Measurements from ENCODE around the gene EIF4E3.

The EIF4E3 gene

GRCh38 chr3:71725271-71725991 is at the start of gene EIF4E3:
TSS of gene EIF4E3 (minus strand) at chr3:71725402. CDS start at chr3:71725367, 35 bp downstream.
- peak; percentile 66 for DNase-seq

- DNase-seq = no peak
Measured at GRCh38 chr3:71771884-71772283, 46.7 kb upstream of the EIF4E3 start.

- DNase-seq = no peak
Measured at GRCh38 chr3:71771126-71771525, 45.9 kb upstream of the EIF4E3 start.

GRCh38 chr3:71763426-71763825 is 38.2 kb upstream of the EIF4E3 start:
- DNase-seq = no peak

- no peak for DNase-seq
Measured at GRCh38 chr3:71760140-71760539, 34.9 kb upstream of the EIF4E3 start.

GRCh38 chr3:71759401-71759800 is 34.2 kb upstream of the EIF4E3 start:
- no peak for DNase-seq

- no peak for DNase-seq
Measured at GRCh38 chr3:71758091-71758490, 32.9 kb upstream of the EIF4E3 start.

GRCh38 chr3:71754610-71755253 is 29.5 kb upstream of the EIF4E3 start:
- peak; percentile 57 for DNase-seq

GRCh38 chr3:71753701-71754609 is 28.8 kb upstream of the EIF4E3 start, which contains the start of gene GPR27:
TSS of gene GPR27 (plus strand) at chr3:71753855. CDS start at chr3:71754050, 195 bp downstream.
- DNase-seq = peak; percentile 77

- no peak for DNase-seq
Measured at GRCh38 chr3:71752831-71753700, 27.9 kb upstream of the EIF4E3 start.

GRCh38 chr3:71751602-71752001 is 26.4 kb upstream of the EIF4E3 start:
- DNase-seq = no peak

- DNase-seq = no peak
Measured at GRCh38 chr3:71744738-71745137, 19.5 kb upstream of the EIF4E3 start.

GRCh38 chr3:71742621-71743020 is 17.4 kb upstream of the EIF4E3 start:
- no peak for DNase-seq

- no peak for DNase-seq
Measured at GRCh38 chr3:71734881-71735280, 9.7 kb upstream of the EIF4E3 start.

- no peak for DNase-seq
Measured at GRCh38 chr3:71733319-71733718, 8.1 kb upstream of the EIF4E3 start.

- DNase-seq = no peak
Measured at GRCh38 chr3:71732637-71733036, 7.4 kb upstream of the EIF4E3 start.

GRCh38 chr3:71728632-71729342 is 3.6 kb upstream of the EIF4E3 start:
- DNase-seq = no peak

- no peak for DNase-seq
Measured at GRCh38 chr3:71726146-71726545, 944 bp upstream of the EIF4E3 start.

GRCh38 chr3:71724584-71725270 is 475 bp downstream of the EIF4E3 start:
- DNase-seq = peak; percentile 58

GRCh38 chr3:71724171-71724453 is 1.1 kb downstream of the EIF4E3 start:
- no peak for DNase-seq

GRCh38 chr3:71723452-71724170 is 1.6 kb downstream of the EIF4E3 start:
- DNase-seq = no peak

Measured in right forelimb (tissue), 1 donor.